ENCODE data around the gene SPATA6. TPM values are rescaled to one million over a fixed set of nuclear protein-coding genes. Genes with fewer than 3 reads are reported as not detected.
"Not testable (repeated sequence)": the region's sequence is repeated elsewhere in the genome, so short reads cannot be mapped to it uniquely, and the experiment has no call there.

SPATA6 gene
- total RNA-seq (2022): 4.2 and 6.9 TPM in 2 replicates
- percentile 51 among the genes with signal in this experiment for Bru-seq, nascent RNA
- BruChase-seq, experiment 1, labeled RNA remaining after a 6-hour chase: percentile 50 among the genes with signal in this experiment
- BruChase-seq, experiment 2, labeled RNA remaining after a 2-hour chase: percentile 58 among the genes with signal in this experiment
- long read RNA-seq, full-length matches to known transcripts: 4 of 7 reads
- long read RNA-seq, partial matches to known transcripts: 1 of 7 reads
- long read RNA-seq, other reads (novel, unspliced or antisense): 2 of 7 reads

GRCh38 chr1:48471691-48472576 lies at the start of gene SPATA6:
TSS of gene SPATA6 (minus strand) at chr1:48472204. CDS start at chr1:48472008, 196 bp downstream.
- ChIA-PET POLR2A (interaction anchor here (0.6 to 2.3 kb wide), 11 partner anchors 9 to 903 kb away, joined by 3 to 10 read pairs (median 3); no protein-coding TSS in a partner anchor), CTCF (interaction anchor here (0.7 to 1.7 kb wide), 4 partner anchors 21 to 306 kb away, joined by 3 to 7 read pairs (median 5); no protein-coding TSS in a partner anchor)
- peak within 1 kb of the TSS; percentile 82 for H3K4me3 Mint-ChIP-seq (ENCODE audit: unreplicated experiment)
- H3K27me3 Mint-ChIP-seq (ENCODE audit: insufficient read depth, unreplicated experiment): no peaks in the 10 kb centered on the region
- H3K9me3 Mint-ChIP-seq (ENCODE audit: unreplicated experiment): no peaks in the 10 kb centered on the region
- no peak for TF ChIP-seq CTCF (IDR thresholded peaks at IDR 0.05; ENCODE audit: unreplicated experiment)
- H3K36me3 Mint-ChIP-seq (ENCODE audit: insufficient read depth, unreplicated experiment): no peaks in the 10 kb centered on the region
- intact Hi-C loops (cut with micrococcal nuclease): loop anchor here (2.0 kb wide), 1 partner anchor 27 kb away; no protein-coding TSS in a partner anchor
- peak; percentile 94 for DNase-seq (ENCODE audit: unreplicated experiment)
- no TSS peak for BruUV-seq (replicated peaks)
- peak within 1 kb of the TSS; percentile 93 for H3K27ac Mint-ChIP-seq (ENCODE audit: low read depth, unreplicated experiment)
- peaks cover 19% of the 10 kb centered on the region for H3K4me1 Mint-ChIP-seq (ENCODE audit: insufficient read depth, unreplicated experiment)

GRCh38 chr1:48519896-48520295 lies 47.9 kb upstream of the SPATA6 start:
- DNase-seq (ENCODE audit: unreplicated experiment); H3K27ac Mint-ChIP-seq (ENCODE audit: low read depth, unreplicated experiment); H3K4me1 Mint-ChIP-seq (ENCODE audit: insufficient read depth, unreplicated experiment); BruUV-seq (replicated peaks); H3K4me3 Mint-ChIP-seq (ENCODE audit: unreplicated experiment); H3K36me3 Mint-ChIP-seq (ENCODE audit: insufficient read depth, unreplicated experiment); H3K9me3 Mint-ChIP-seq (ENCODE audit: unreplicated experiment); intact Hi-C loops (cut with micrococcal nuclease): not testable (repeated sequence)
- ChIA-PET CTCF (interaction anchor here (0.6 kb wide), 1 partner anchor 225 kb away, joined by 3 read pairs; no protein-coding TSS in a partner anchor), POLR2A (interaction anchor here (0.7 kb wide), 1 partner anchor 13 kb away, joined by 4 read pairs; no protein-coding TSS in a partner anchor)
- peaks cover 28% of the 10 kb centered on the region for H3K27me3 Mint-ChIP-seq (ENCODE audit: insufficient read depth, unreplicated experiment)

GRCh38 chr1:48506870-48507269 lies 34.9 kb upstream of the SPATA6 start:
- BruUV-seq (replicated peaks): no TSS peak
- Mint-ChIP-seq H3K27ac (ENCODE audit: low read depth, unreplicated experiment) (no peak overlapping the region), H3K9me3 (ENCODE audit: unreplicated experiment) (no peaks in the 10 kb centered on the region), H3K4me1 (ENCODE audit: insufficient read depth, unreplicated experiment) (no peaks in the 10 kb centered on the region), H3K36me3 (ENCODE audit: insufficient read depth, unreplicated experiment) (no peaks in the 10 kb centered on the region), H3K4me3 (ENCODE audit: unreplicated experiment) (no peak overlapping the region), H3K27me3 (ENCODE audit: insufficient read depth, unreplicated experiment) (peaks cover 17% of the 10 kb centered on the region)
- CTCF ChIA-PET: interaction anchor here (0.7 to 2.0 kb wide), 3 partner anchors 9 to 182 kb away, joined by 3 to 12 read pairs (median 4); no protein-coding TSS in a partner anchor
- POLR2A ChIA-PET: interaction anchor here (0.6 kb wide), 1 partner anchor 13 kb away, joined by 4 read pairs; no protein-coding TSS in a partner anchor
- intact Hi-C loops (cut with micrococcal nuclease): no loop called here
- no peak for TF ChIP-seq CTCF (IDR thresholded peaks at IDR 0.05; ENCODE audit: unreplicated experiment)
- DNase-seq (ENCODE audit: unreplicated experiment): no peak

- POLR2A ChIA-PET: interaction anchor here (0.6 kb wide), 1 partner anchor 205 kb away, joined by 4 read pairs; no protein-coding TSS in a partner anchor
- H3K36me3 Mint-ChIP-seq (ENCODE audit: insufficient read depth, unreplicated experiment): no peaks in the 10 kb centered on the region
- no peak overlapping the region for H3K4me3 Mint-ChIP-seq (ENCODE audit: unreplicated experiment)
- no peak for DNase-seq (ENCODE audit: unreplicated experiment)
- CTCF ChIA-PET: interaction anchor here (0.5 to 3.6 kb wide), 8 partner anchors 8 to 1804 kb away, joined by 3 to 19 read pairs (median 4); no protein-coding TSS in a partner anchor
- no peaks in the 10 kb centered on the region for H3K9me3 Mint-ChIP-seq (ENCODE audit: unreplicated experiment)
- intact Hi-C loops (cut with micrococcal nuclease): no loop called here
- no peaks in the 10 kb centered on the region for H3K27me3 Mint-ChIP-seq (ENCODE audit: insufficient read depth, unreplicated experiment)
- H3K27ac Mint-ChIP-seq (ENCODE audit: low read depth, unreplicated experiment): peak overlapping the region; percentile 39
- peaks cover 5% of the 10 kb centered on the region for H3K4me1 Mint-ChIP-seq (ENCODE audit: insufficient read depth, unreplicated experiment)
- BruUV-seq (replicated peaks): no TSS peak
- no peak for TF ChIP-seq CTCF (IDR thresholded peaks at IDR 0.05; ENCODE audit: unreplicated experiment)
Measured at GRCh38 chr1:48500541-48501450, 28.8 kb upstream of the SPATA6 start.

All from MCF 10A (cell line).